Measurements from ENCODE around the gene ITPR3.
A peak's percentile ranks its signal among the peaks of the same experiment; 100 is the strongest.

Gene ITPR3

DNA sequence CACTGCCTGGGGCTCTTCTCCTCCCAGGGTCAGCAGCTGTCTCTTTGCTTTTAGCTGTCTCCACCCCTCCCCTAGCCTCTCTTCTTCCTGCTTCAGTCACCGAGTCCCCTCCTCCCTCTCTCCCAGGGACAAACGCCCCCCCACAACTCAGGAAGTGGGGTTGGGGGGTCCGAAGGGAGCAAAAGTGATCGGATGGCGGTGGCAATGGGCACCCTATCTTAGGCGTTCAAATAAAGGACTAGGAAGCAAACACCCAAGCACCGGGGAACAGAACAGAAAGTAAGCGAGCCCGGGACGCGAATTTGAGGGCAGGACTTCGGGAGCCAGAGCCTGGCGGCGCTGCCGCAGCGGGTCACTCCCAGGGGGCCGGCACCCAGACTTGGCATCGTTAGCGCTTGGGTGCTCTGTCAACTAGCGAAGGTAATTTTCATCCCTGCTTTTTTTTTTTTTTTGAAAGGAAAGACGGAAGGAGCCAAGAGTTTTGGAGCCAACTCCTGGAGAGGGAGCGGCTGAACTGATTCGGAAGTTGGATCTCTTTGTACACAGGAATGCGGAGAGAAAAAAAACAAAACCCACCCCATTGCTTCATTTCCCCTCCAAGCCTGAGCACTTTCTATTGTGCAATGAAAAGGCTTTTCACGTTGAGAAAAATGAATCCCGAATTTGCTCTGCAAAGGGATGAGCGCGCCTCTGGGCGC lies 815 bp upstream of the ITPR3 start:
- DNase-seq (ENCODE audit: extremely low spot score): no peak
- no peak for TF ChIP-seq FOXM1 (IDR thresholded peaks at IDR 0.05; ENCODE audit: borderline replicate concordance)
- TF ChIP-seq SUZ12 (IDR thresholded peaks at IDR 0.05): no peak
- TF ChIP-seq, protein P1, sequence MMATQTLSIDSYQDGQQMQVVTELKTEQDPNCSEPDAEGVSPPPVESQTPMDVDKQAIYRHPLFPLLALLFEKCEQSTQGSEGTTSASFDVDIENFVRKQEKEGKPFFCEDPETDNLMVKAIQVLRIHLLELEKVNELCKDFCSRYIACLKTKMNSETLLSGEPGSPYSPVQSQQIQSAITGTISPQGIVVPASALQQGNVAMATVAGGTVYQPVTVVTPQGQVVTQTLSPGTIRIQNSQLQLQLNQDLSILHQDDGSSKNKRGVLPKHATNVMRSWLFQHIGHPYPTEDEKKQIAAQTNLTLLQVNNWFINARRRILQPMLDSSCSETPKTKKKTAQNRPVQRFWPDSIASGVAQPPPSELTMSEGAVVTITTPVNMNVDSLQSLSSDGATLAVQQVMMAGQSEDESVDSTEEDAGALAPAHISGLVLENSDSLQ (IDR thresholded peaks at IDR 0.05): no peak
- TF ChIP-seq FOXK2 (IDR thresholded peaks at IDR 0.05): no peak
- no peak for TF ChIP-seq FOXA1 (IDR thresholded peaks at IDR 0.05)
- TF ChIP-seq HDGF (IDR thresholded peaks at IDR 0.05; ENCODE audit: borderline replicate concordance): no peak
- TF ChIP-seq ARNT (IDR thresholded peaks at IDR 0.05): no peak
- TF ChIP-seq ELF4 (IDR thresholded peaks at IDR 0.05): no peak
- no peak for TF ChIP-seq CTBP1 (IDR thresholded peaks at IDR 0.05; ENCODE audit: borderline replicate concordance)
- TF ChIP-seq SP1 (IDR thresholded peaks at IDR 0.05): no peak
- TF ChIP-seq L3MBTL2 (conservative IDR thresholded peaks at IDR 0.05): no peak
- TF ChIP-seq LEF1 (IDR thresholded peaks at IDR 0.05; ENCODE audit: borderline replicate concordance): no peak
- TF ChIP-seq TARDBP (IDR thresholded peaks at IDR 0.05): no peak
- TF ChIP-seq NFRKB (IDR thresholded peaks at IDR 0.05): no peak
- TF ChIP-seq ZNF384 (IDR thresholded peaks at IDR 0.05): no peak
- no peak for TF ChIP-seq BHLHE40 (IDR thresholded peaks at IDR 0.05; ENCODE audit: borderline replicate concordance)
- ChIA-PET POLR2A (interaction anchor here (0.7 to 1.6 kb wide), 5 partner anchors 14 to 1827 kb away, joined by 3 to 4 read pairs (median 4); partner anchors contain the start of gene BAK1), CTCF (no interaction called here)

DNA sequence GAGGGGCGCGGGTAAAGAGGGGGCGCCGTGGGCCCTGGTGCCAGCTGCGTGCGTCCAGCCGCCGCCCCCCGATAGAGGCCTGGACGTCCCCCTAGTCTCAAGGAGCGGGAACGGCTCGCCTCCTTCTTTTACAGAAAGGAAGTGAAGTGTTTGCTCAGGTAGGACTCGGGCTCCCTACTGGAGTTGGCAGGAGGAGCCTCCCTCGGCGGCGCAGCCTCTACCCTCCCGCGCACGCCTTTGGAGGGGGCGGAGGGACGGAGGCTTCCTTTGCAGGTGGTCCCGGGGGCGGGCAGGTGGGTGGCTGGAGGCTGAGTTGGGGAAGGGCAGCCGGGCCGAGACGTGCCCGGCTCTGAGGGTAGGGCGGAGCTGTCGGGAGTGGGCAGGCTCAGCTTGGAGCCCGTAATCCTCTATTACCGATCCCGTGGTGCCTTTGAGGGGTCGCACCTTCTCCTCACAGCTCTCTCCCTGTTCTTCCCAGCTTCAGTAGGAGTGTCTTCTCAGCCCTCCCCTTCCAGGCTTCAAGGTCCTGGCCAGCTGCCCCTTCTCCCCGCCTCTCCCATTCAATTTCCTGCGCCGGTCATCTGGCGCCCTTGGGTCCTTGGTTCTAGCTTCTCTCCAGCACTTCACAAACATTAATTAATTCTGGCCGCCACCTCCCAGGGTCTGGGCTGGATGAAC lies 728 bp downstream of the ITPR3 start:
- POLR2A ChIA-PET: interaction anchor here (0.6 to 1.6 kb wide), 6 partner anchors 8 to 1868 kb away, joined by 3 to 4 read pairs (median 3); no protein-coding TSS in a partner anchor
- CTCF ChIA-PET: interaction anchor here (0.6 to 2.7 kb wide), 3 partner anchors 11 to 1393 kb away, joined by 3 to 16 read pairs (median 4); no protein-coding TSS in a partner anchor
- TF ChIP-seq ZNF384 (IDR thresholded peaks at IDR 0.05) (no peak), LEF1 (IDR thresholded peaks at IDR 0.05; ENCODE audit: borderline replicate concordance) (no peak), ELF4 (IDR thresholded peaks at IDR 0.05) (no peak), FOXM1 (IDR thresholded peaks at IDR 0.05; ENCODE audit: borderline replicate concordance) (no peak)
- TF ChIP-seq, protein P1 (IDR thresholded peaks at IDR 0.05): no peak
- no peak for DNase-seq (ENCODE audit: extremely low spot score)

DNA sequence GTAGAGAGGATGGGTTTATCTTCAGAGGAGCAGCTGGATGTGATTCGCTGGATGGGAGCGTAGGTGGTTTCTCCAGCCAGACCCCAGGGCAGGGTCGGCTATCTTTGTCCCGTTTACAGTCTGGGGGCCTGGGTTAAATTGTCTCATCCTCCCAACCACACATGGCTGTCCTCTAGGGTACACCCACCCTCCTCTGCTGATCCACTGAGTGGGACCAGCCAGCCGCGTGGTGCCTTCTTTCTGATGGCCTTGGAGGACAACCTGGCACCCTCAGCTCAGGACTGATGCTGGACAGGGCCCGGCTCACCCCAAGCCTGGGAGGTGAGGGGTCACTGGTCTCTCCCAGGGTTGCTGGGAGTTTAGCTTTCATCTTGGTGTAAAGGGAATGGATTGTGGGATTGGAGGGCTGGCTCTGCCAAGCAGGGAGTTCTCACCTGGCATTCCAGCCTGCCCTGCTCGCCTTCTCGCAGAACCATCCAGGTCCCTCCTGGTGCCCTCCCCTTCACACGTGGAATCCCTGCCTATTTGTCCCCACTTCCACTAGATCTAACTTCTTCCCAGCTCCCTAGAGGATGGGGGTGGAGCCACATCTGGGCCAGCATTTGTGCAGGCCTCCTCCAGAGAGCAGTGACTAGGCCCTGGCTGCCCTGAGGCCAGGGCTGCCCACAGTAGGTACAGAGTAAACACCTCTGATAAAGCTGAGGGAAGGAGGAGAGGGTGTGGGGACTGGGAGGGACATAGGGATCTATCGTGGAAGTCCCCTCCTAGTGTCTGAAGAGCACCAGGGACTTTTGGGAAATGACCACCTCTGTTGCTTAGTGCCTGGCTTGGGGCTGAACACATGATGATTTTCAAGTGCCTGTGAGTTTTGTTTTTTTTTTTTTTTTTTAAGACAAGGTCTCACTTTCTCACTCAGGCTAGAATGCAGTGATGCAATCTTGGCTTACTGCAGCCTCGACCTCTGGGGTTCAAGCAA lies 1.6 kb downstream of the ITPR3 start:
- CTCF ChIA-PET: interaction anchor here (1.2 to 2.7 kb wide), 2 partner anchors 10 to 33 kb away, joined by 4 to 16 read pairs; no protein-coding TSS in a partner anchor
- POLR2A ChIA-PET: interaction anchor here (1.4 to 1.7 kb wide), 2 partner anchors 88 to 114 kb away, joined by 3 to 4 read pairs; partner anchors contain the start of gene UQCC2
- DNase-seq (ENCODE audit: extremely low spot score): no peak
- TF ChIP-seq SUZ12 (IDR thresholded peaks at IDR 0.05): no peak
- TF ChIP-seq ZNF384 (IDR thresholded peaks at IDR 0.05): 0 out of 2 replicates have a peak, but pooled peaks have one; percentile 33

DNA sequence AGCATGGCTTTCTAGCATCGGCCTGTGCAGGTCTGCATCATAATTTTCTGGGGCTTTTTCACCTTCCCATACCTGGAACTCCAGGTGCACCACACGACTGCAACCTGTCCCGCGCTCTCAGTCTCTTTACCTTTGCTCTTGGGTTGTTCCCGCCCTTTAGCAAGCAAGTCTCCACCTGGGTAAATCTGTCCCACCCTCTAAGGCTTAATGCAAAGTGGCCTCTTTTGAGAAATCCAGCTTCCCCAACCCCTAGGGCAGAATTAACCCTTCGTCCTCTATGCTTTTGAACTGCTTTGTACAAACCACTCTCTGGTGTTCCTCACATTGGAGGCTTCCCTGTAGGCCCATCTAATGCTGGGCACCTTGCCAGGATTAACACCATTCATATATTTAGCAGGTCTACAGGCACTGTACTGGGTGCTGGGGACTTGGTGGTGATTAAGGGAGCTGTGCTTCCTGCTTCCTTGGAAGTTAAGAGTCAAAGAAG lies 2.8 kb downstream of the ITPR3 start:
- POLR2A ChIA-PET: interaction anchor here (1.7 kb wide), 1 partner anchor 87 kb away, joined by 4 read pairs; the partner anchor contains the start of gene UQCC2
- no peak for DNase-seq (ENCODE audit: extremely low spot score)
- CTCF ChIA-PET: no interaction called here
- TF ChIP-seq CTBP1 (IDR thresholded peaks at IDR 0.05; ENCODE audit: borderline replicate concordance) (no peak), SP1 (IDR thresholded peaks at IDR 0.05) (no peak), BHLHE40 (IDR thresholded peaks at IDR 0.05; ENCODE audit: borderline replicate concordance) (no peak), ZNF384 (IDR thresholded peaks at IDR 0.05) (no peak), ELF4 (IDR thresholded peaks at IDR 0.05) (no peak), HDGF (IDR thresholded peaks at IDR 0.05; ENCODE audit: borderline replicate concordance) (no peak), L3MBTL2 (conservative IDR thresholded peaks at IDR 0.05) (no peak), ARNT (IDR thresholded peaks at IDR 0.05) (no peak), LEF1 (IDR thresholded peaks at IDR 0.05; ENCODE audit: borderline replicate concordance) (no peak), SUZ12 (IDR thresholded peaks at IDR 0.05) (no peak)
- TF ChIP-seq, protein P1 (IDR thresholded peaks at IDR 0.05): no peak

DNA sequence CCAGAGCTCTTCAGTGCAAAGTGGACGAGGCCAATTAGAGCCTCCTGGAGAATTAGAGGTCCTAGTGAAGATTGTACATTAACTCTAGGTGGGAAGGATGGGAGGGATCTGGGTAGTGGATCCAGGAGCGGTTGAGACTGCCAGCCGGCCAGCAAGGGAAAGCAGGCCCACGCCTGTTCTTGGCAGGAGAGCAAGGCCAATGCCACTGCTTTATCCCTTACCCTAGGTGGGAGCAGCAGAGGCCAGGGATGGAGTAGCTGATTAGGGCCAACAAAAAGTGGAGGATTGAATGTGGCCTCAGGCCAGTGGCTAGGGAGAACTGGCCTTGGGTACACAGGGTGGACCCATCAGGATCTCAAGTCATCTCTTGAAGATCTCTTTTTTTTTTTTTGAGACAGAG lies 3.7 kb downstream of the ITPR3 start:
- no peak for DNase-seq (ENCODE audit: extremely low spot score)
- ChIA-PET CTCF (no interaction called here), POLR2A (no interaction called here)
- TF ChIP-seq L3MBTL2 (conservative IDR thresholded peaks at IDR 0.05): no peak
- no peak for TF ChIP-seq ARNT (IDR thresholded peaks at IDR 0.05)
- TF ChIP-seq SUZ12 (IDR thresholded peaks at IDR 0.05): no peak
- TF ChIP-seq LEF1 (IDR thresholded peaks at IDR 0.05; ENCODE audit: borderline replicate concordance): no peak
- no peak for TF ChIP-seq FOXK2 (IDR thresholded peaks at IDR 0.05)
- TF ChIP-seq HDGF (IDR thresholded peaks at IDR 0.05; ENCODE audit: borderline replicate concordance): no peak
- TF ChIP-seq ZNF384 (IDR thresholded peaks at IDR 0.05): no peak
- TF ChIP-seq NFRKB (IDR thresholded peaks at IDR 0.05): no peak
- TF ChIP-seq TARDBP (IDR thresholded peaks at IDR 0.05): no peak
- TF ChIP-seq ELF4 (IDR thresholded peaks at IDR 0.05): no peak
- TF ChIP-seq FOXA1 (IDR thresholded peaks at IDR 0.05): no peak
- TF ChIP-seq, protein P1 (IDR thresholded peaks at IDR 0.05): no peak

Data from HEK293T (cell line).